HepG2 (cell line): Measurements from ENCODE around the gene QSER1. TPM values are rescaled to one million over a fixed set of nuclear protein-coding genes. Genes with fewer than 3 reads are reported as not detected.

Experiments
- ATAC-seq: fragments of 200-7000 bp; cut with Tn5 transposase; 3 replicates; pipeline ENCODE4 v1.9.1; 2020; ENCODE audit warnings: mild to moderate bottlenecking, moderate library complexity
- BruUV-seq: library from RNA; stranded (reverse); fragments of 400-500 nt; replicated peaks from 2 replicates; lab custom pipeline; 2021; lab: Mats Ljungman, UMichigan
- CTCF ChIA-PET: fragments of 300-600 bp; formaldehyde crosslinking; extraction: SDS; loops from one replicate; lab custom pipeline; 2021; ENCODE audit warnings: low total read pairs, inconsistent platforms, low intra/inter-chr PET ratio; lab: Yijun Ruan, JAX
- POLR2A ChIA-PET: fragments of 350-600 bp; sonication (Branson Sonifier 250); formaldehyde crosslinking; loops from one replicate; lab custom pipeline; 2020; ENCODE audit warnings: antibody characterized with exemption, inconsistent platforms; lab: Yijun Ruan, JAX
- DNase-seq: peaks from one replicate; pipeline ENCODE4 v3.0.0-alpha.2; 2015; ENCODE audit warnings: low spot score
- FAIRE-seq: peaks from 3 replicates; lab custom pipeline; 2011; peaks lifted over from hg19 to GRCh38; lab: Jason Lieb, UNC
- H2AFZ ChIP-seq: one replicate; pipeline ENCODE4 v1.6.1; 2011; ENCODE audit warnings: low read length, inconsistent platforms
- H3K27ac ChIP-seq: fragments of 300-600 bp; 3 replicates; pipeline ENCODE4 v1.8.0; 2011; ENCODE audit warnings: mixed run types, mild to moderate bottlenecking, mixed read lengths, low read length, inconsistent platforms; ENCODE audit not compliant: insufficient read depth; ENCODE audit errors: extremely low read length
- H3K27me3 ChIP-seq, 2 experiments: fragments of 200-600 bp in 1 of 2; 2 replicates in 1 of 2; 3 replicates in 1 of 2; pipeline versions ENCODE4 v1.6.0 to v1.8.0; 2011; ENCODE audit warnings: low read length in 2 of 2, mild to moderate bottlenecking in 2 of 2, moderate library complexity in 2 of 2, inconsistent platforms in 1 of 2; ENCODE audit not compliant: insufficient read depth in 2 of 2, control insufficient read depth in 1 of 2
- H3K36me3 ChIP-seq, 2 experiments: fragments of 200-600 bp in 1 of 2; replicated peaks in 1 of 2; 2 replicates in 1 of 2; 3 replicates in 1 of 2; pipeline versions ENCODE4 v1.5.1 to v1.8.0; 2011; ENCODE audit warnings: low read length in 2 of 2, inconsistent platforms in 1 of 2; ENCODE audit not compliant: insufficient read depth in 2 of 2, control insufficient read depth in 1 of 2
- H3K4me1 ChIP-seq: 2 replicates; pipeline ENCODE4 v1.5.1; 2012; ENCODE audit warnings: low read length, inconsistent platforms; ENCODE audit not compliant: insufficient read depth
- H3K4me2 ChIP-seq: 2 replicates; pipeline ENCODE4 v1.6.0; 2011; ENCODE audit warnings: low read depth, low read length, inconsistent platforms
- H3K4me3 ChIP-seq, 3 experiments: fragments of 200-600 bp in 1 of 3; sonication (generic), shearing (Covaris generic) in 1 of 3; replicated peaks in 1 of 3; 2 replicates each; pipeline ENCODE4 v1.5.1; 2011 to 2016; ENCODE audit warnings: low read length in 3 of 3, inconsistent platforms in 2 of 3, low read depth in 2 of 3, mild to moderate bottlenecking in 2 of 3, control low read depth in 1 of 3, mixed read lengths in 1 of 3; ENCODE audit not compliant: insufficient read depth in 1 of 3
- H3K79me2 ChIP-seq: one replicate; pipeline ENCODE4 v1.6.1; 2011; ENCODE audit warnings: low read length, inconsistent platforms; ENCODE audit not compliant: insufficient read depth
- H3K9ac ChIP-seq: 2 replicates; pipeline ENCODE4 v1.6.0; 2011; ENCODE audit warnings: mild to moderate bottlenecking, low read depth, low read length, inconsistent platforms; ENCODE audit not compliant: insufficient read depth
- H3K9me3 ChIP-seq: 2 replicates; pipeline ENCODE4 v1.5.1; 2012; ENCODE audit warnings: mild to moderate bottlenecking, low read length
- H4K20me1 ChIP-seq: 2 replicates; pipeline ENCODE4 v1.6.0; 2011; ENCODE audit warnings: inconsistent platforms, mild to moderate bottlenecking, low read length, moderate library complexity; ENCODE audit not compliant: insufficient read depth
- ELF4 ChIP-seq: sonication (generic); formaldehyde crosslinking; IDR thresholded peaks from 2 replicates; pipeline ENCODE4 v1.5.0; 2020; ENCODE audit warnings: missing genetic modification reagents, mild to moderate bottlenecking, moderate library complexity, borderline replicate concordance
- IRF2 ChIP-seq: IDR thresholded peaks from 2 replicates; pipeline ENCODE4 v1.6.1; 2018; ENCODE audit warnings: missing genetic modification reagents, missing compliant biosample characterization
- MTA3 ChIP-seq: sonication (generic); formaldehyde crosslinking; IDR thresholded peaks from 2 replicates; pipeline ENCODE4 v1.4.0; 2020; ENCODE audit warnings: missing genetic modification reagents
- MXI1 ChIP-seq: IDR thresholded peaks from 3 replicates; pipeline ENCODE4 v1.6.1; 2012; ENCODE audit warnings: low read depth, low read length, inconsistent platforms, borderline replicate concordance
- SIN3B ChIP-seq: fragments of 150-350 bp; IDR thresholded peaks from 2 replicates; pipeline ENCODE4 v1.6.1; 2014; ENCODE audit warnings: low read length
- SOX6 ChIP-seq, 2 experiments: fragments of 450-650 bp in 1 of 2; sonication (generic) in 1 of 2; formaldehyde crosslinking in 1 of 2; IDR thresholded peaks; 2 replicates each; pipeline versions ENCODE4 v1.4.0 to v1.6.1; 2017 to 2020; ENCODE audit warnings: antibody characterized with exemption in 1 of 2, mild to moderate bottlenecking in 1 of 2, missing genetic modification reagents in 1 of 2
- SSRP1 ChIP-seq: IDR thresholded peaks from 2 replicates; pipeline ENCODE4 v1.6.1; 2016; ENCODE audit warnings: control low read depth
- TAF15 ChIP-seq: fragments of 200-400 bp; formaldehyde crosslinking; IDR thresholded peaks from one replicate; pipeline ENCODE4 v1.6.1; 2018; ENCODE audit warnings: mild to moderate bottlenecking, low read depth, low read length; ENCODE audit not compliant: poor library complexity, severe bottlenecking
- TBX3 ChIP-seq: fragments of 450-650 bp; IDR thresholded peaks from 2 replicates; pipeline ENCODE4 v1.6.1; 2017; ENCODE audit warnings: antibody characterized with exemption, mild to moderate bottlenecking, inconsistent platforms, borderline replicate concordance
- ZNF570 ChIP-seq: sonication (generic); formaldehyde crosslinking; IDR thresholded peaks from 2 replicates; pipeline ENCODE4 v1.4.0; 2020; ENCODE audit warnings: mild to moderate bottlenecking, missing genetic modification reagents, borderline replicate concordance
- WGBS: methylation state at CpG from one replicate; pipeline ENCODE4 v1.1.6; 2017; ENCODE audit warnings: low lambda C conversion rate; 5-methylcytosine and 5-hydroxymethylcytosine counted together
- in situ Hi-C: cut with HindIII; loops from 2 replicates; pipeline ENCODE4 v1.10.0; 2017; ENCODE audit warnings: low pct_unique_long_range_greater_than_20kb; ENCODE audit not compliant: extremely low pct_ligation_motif_present
- intact Hi-C: fragments of 100-400 bp; cut with micrococcal nuclease; formaldehyde crosslinking; loops from one replicate; pipeline ENCODE4 v1.10.0; 2022; ENCODE audit not compliant: unreplicated experiment
- polyA plus RNA-seq, 8 experiments: library from polyadenylated mRNA; depleted of rRNA in 3 of 8; stranded (reverse) in 7 of 8; unstranded in 1 of 8; fragments of >200 nt; fragmentation: Illumina TruSeq in 4 of 8; extraction: Trizol in 4 of 8; gene quantifications; 2 replicates each; pipeline versions ENCODE4 v1.2.1 to v1.2.3, GENCODE V29; 2011 to 2016; ENCODE audit warnings: low read depth in 4 of 8, missing spikeins in 1 of 8, mixed read lengths in 1 of 8; ENCODE audit not compliant: insufficient read depth in 1 of 8
- total RNA-seq, 5 experiments: library from RNA; depleted of rRNA; stranded (reverse); fragments of >200 nt; fragmentation: Illumina TruSeq; extraction: Trizol; gene quantifications; 2 replicates each; pipeline ENCODE4 v1.2.3, GENCODE V29; 2016; ENCODE audit warnings: low read depth in 1 of 5
- TF ChIP-seq, protein P1 (sequence below): sonication (generic); formaldehyde crosslinking; IDR thresholded peaks from 2 replicates; pipeline ENCODE4 v1.5.0; 2020; ENCODE audit warnings: missing genetic modification reagents, mild to moderate bottlenecking, borderline replicate concordance
- TF ChIP-seq, protein P2 (sequence below): sonication (generic); formaldehyde crosslinking; IDR thresholded peaks from 2 replicates; pipeline ENCODE4 v1.4.0; 2020; ENCODE audit warnings: missing genetic modification reagents
- TF ChIP-seq, protein P3 (sequence below): sonication (generic); formaldehyde crosslinking; IDR thresholded peaks from 2 replicates; pipeline ENCODE4 v1.4.0; 2020; ENCODE audit warnings: missing genetic modification reagents
- TF ChIP-seq, protein P4 (sequence below): sonication (generic); formaldehyde crosslinking; conservative IDR thresholded peaks from 2 replicates; pipeline ENCODE4 v1.8.0; 2022; ENCODE audit warnings: low read depth, missing genetic modification reagents
- TF ChIP-seq, protein P5 (sequence below): sonication (generic); formaldehyde crosslinking; IDR thresholded peaks from 2 replicates; pipeline ENCODE4 v1.5.0; 2020; ENCODE audit warnings: missing genetic modification reagents

QSER1 gene
- total and polyA plus RNA-seq, 2 of the 13 experiments (the other 11 are each of a cell fraction or from before 2014, with no cell fraction given) = 8.9 to 17.3 TPM

DNA sequence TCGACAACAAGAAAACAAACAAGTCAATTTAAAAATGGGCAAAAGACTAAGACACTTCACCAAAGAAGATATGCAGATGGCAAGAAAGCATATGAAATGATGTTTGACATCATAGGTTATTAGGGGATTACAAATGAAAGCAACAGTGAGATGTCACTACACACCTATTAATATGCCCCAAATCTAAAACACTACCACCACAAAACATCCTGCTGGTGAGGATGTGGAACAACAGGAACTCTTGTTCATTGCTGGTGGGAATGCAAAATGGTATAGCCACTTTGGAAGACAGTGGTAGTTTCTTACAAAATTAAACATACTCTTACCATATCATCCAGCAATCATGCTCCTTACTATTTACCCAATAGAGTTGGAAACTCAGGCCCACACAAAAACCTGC lies 33.9 kb upstream of the QSER1 start:
- DNase-seq = no peak
- intact Hi-C loops = no loop called here
- no peak overlapping the region for H3K4me2 ChIP-seq
- no peaks in the 10 kb centered on the region for H3K79me2 ChIP-seq
- WGBS = 2% methylated on average over 1 of the region's 1 CpG
- H3K9ac ChIP-seq = no peak overlapping the region
- H2AFZ ChIP-seq = no peak overlapping the region
- no peaks in the 10 kb centered on the region for H3K36me3 ChIP-seq
- no peaks in the 10 kb centered on the region for H3K27me3 ChIP-seq
- H4K20me1 ChIP-seq = no peaks in the 10 kb centered on the region
- no peak overlapping the region for H3K27ac ChIP-seq
- in situ Hi-C loops = no loop called here
- FAIRE-seq = no peak
- H3K4me1 ChIP-seq = peaks cover 22% of the 10 kb centered on the region
- ChIA-PET CTCF (no interaction called here), POLR2A (no interaction called here)
- H3K4me3 ChIP-seq = no peak overlapping the region
- no TSS peak for BruUV-seq
- ATAC-seq = no peak
- no peaks in the 10 kb centered on the region for H3K9me3 ChIP-seq
- TF ChIP-seq SOX6 (IDR thresholded peaks at IDR 0.05) = no peak
- TF ChIP-seq SOX6 (CRISPR knock-in tag; IDR thresholded peaks at IDR 0.05) = no peak
- TF ChIP-seq ELF4 = no peak
- TF ChIP-seq TAF15 = no peak
- TF ChIP-seq SSRP1 = no peak
- TF ChIP-seq SIN3B = no peak
- TF ChIP-seq, protein P1, sequence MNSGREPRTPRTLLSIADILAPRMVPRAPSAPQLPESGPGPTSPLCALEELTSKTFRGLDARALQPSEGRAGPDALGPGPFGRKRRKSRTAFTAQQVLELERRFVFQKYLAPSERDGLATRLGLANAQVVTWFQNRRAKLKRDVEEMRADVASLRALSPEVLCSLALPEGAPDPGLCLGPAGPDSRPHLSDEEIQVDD (CRISPR knock-in tag) = no peak
- TF ChIP-seq, protein P2, sequence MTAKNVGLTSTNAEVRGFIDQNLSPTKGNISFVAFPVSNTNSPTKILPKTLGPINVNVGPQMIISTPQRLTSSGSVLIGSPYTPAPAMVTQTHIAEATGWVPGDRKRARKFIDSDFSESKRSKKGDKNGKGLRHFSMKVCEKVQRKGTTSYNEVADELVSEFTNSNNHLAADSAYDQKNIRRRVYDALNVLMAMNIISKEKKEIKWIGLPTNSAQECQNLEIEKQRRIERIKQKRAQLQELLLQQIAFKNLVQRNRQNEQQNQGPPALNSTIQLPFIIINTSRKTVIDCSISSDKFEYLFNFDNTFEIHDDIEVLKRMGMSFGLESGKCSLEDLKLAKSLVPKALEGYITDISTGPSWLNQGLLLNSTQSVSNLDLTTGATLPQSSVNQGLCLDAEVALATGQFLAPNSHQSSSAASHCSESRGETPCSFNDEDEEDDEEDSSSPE = no peak
- TF ChIP-seq, protein P3, sequence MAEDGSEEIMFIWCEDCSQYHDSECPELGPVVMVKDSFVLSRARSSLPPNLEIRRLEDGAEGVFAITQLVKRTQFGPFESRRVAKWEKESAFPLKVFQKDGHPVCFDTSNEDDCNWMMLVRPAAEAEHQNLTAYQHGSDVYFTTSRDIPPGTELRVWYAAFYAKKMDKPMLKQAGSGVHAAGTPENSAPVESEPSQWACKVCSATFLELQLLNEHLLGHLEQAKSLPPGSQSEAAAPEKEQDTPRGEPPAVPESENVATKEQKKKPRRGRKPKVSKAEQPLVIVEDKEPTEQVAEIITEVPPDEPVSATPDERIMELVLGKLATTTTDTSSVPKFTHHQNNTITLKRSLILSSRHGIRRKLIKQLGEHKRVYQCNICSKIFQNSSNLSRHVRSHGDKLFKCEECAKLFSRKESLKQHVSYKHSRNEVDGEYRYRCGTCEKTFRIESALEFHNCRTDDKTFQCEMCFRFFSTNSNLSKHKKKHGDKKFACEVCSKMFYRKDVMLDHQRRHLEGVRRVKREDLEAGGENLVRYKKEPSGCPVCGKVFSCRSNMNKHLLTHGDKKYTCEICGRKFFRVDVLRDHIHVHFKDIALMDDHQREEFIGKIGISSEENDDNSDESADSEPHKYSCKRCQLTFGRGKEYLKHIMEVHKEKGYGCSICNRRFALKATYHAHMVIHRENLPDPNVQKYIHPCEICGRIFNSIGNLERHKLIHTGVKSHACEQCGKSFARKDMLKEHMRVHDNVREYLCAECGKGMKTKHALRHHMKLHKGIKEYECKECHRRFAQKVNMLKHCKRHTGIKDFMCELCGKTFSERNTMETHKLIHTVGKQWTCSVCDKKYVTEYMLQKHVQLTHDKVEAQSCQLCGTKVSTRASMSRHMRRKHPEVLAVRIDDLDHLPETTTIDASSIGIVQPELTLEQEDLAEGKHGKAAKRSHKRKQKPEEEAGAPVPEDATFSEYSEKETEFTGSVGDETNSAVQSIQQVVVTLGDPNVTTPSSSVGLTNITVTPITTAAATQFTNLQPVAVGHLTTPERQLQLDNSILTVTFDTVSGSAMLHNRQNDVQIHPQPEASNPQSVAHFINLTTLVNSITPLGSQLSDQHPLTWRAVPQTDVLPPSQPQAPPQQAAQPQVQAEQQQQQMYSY (CRISPR knock-in tag) = no peak
- no peak for TF ChIP-seq ZNF570 (CRISPR knock-in tag)
- no peak for TF ChIP-seq TBX3
- TF ChIP-seq, protein P4, sequence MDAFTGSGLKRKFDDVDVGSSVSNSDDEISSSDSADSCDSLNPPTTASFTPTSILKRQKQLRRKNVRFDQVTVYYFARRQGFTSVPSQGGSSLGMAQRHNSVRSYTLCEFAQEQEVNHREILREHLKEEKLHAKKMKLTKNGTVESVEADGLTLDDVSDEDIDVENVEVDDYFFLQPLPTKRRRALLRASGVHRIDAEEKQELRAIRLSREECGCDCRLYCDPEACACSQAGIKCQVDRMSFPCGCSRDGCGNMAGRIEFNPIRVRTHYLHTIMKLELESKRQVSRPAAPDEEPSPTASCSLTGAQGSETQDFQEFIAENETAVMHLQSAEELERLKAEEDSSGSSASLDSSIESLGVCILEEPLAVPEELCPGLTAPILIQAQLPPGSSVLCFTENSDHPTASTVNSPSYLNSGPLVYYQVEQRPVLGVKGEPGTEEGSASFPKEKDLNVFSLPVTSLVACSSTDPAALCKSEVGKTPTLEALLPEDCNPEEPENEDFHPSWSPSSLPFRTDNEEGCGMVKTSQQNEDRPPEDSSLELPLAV = no peak
- no peak for TF ChIP-seq IRF2 (CRISPR knock-in tag)
- TF ChIP-seq MTA3 (CRISPR knock-in tag) = no peak
- TF ChIP-seq MXI1 = no peak
- TF ChIP-seq, protein P5, sequence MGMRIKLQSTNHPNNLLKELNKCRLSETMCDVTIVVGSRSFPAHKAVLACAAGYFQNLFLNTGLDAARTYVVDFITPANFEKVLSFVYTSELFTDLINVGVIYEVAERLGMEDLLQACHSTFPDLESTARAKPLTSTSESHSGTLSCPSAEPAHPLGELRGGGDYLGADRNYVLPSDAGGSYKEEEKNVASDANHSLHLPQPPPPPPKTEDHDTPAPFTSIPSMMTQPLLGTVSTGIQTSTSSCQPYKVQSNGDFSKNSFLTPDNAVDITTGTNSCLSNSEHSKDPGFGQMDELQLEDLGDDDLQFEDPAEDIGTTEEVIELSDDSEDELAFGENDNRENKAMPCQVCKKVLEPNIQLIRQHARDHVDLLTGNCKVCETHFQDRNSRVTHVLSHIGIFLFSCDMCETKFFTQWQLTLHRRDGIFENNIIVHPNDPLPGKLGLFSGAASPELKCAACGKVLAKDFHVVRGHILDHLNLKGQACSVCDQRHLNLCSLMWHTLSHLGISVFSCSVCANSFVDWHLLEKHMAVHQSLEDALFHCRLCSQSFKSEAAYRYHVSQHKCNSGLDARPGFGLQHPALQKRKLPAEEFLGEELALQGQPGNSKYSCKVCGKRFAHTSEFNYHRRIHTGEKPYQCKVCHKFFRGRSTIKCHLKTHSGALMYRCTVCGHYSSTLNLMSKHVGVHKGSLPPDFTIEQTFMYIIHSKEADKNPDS (CRISPR knock-in tag) = no peak
